Heart left ventricle (tissue), 13 donors: ENCODE data around the gene MAML3.

Experiments
- POLR2A ChIP-seq, 2 donors: fragments of 450-650 bp; IDR thresholded peaks; one replicate each; pipeline ENCODE4 v1.6.1; 2017; ENCODE audit warnings: antibody characterized with exemption in 2 of 2, mild to moderate bottlenecking in 2 of 2, moderate library complexity in 2 of 2
- TF ChIP-seq, protein P1 (sequence below), 12 donors: fragments of 200-600 bp; sonication (generic) in 4 of 12; IDR thresholded peaks; one replicate each; pipeline versions ENCODE4 v1.5.0 to v1.8.0; 2018 to 2022; ENCODE audit warnings: antibody characterized with exemption in 12 of 12, mild to moderate bottlenecking in 5 of 12
- donor health status: ischemic (EF 13 %, LVEDD 7.1; RV severe dilation, severe dysfunction).
- donor health status: DM: no; HTN: yes; CAD: no.
- donor health status: DM: no; HTN: no; CAD: no.
- donor health status: ischemic (EF 25% LVEDD 6.9; RV normal size, moderate dysfunction).
- donor health status: ischemic (EF 25% LVEDD 5.7; RV mildly dilated, moderate dysfunction).
- donor health status: ischemic (EF 35%, LVEDD 5.7; RV mildly dilated, moderate dysfunction).
- donor health status: nonischemic (EF 11% LVEDD 7.7; RV severe dilation, severe dysfunction).
- donor health status: DM: yes; HTN: yes; CAD: no.
- donor health status: PGD.
- donor health status: ischemic (EF 29% LVEDD 5.4; RV normal size, mild dysfunction).
- donor health status: nonischemic (EF 23%, LVEDD 6.1; RV moderate dilation, normal function).

DNA sequence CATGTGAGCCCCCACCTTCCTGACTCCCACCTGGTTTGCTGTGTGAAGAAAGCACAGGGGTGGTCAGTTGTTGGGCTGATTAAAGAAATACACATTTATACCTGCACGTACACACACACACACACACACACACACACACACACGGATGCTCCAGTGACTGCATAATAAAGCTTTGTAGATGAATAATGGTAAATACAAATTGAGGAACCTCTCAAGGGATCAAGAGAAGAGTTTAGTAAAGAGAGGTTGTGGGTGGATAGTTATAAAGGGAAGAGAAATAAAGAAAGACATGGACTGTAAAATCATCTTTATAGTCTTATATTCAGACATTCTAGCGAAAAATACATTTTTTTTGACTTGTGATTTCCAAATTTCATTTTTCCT lies 344.2 kb downstream of the MAML3 start:
- TF ChIP-seq, protein P1, sequence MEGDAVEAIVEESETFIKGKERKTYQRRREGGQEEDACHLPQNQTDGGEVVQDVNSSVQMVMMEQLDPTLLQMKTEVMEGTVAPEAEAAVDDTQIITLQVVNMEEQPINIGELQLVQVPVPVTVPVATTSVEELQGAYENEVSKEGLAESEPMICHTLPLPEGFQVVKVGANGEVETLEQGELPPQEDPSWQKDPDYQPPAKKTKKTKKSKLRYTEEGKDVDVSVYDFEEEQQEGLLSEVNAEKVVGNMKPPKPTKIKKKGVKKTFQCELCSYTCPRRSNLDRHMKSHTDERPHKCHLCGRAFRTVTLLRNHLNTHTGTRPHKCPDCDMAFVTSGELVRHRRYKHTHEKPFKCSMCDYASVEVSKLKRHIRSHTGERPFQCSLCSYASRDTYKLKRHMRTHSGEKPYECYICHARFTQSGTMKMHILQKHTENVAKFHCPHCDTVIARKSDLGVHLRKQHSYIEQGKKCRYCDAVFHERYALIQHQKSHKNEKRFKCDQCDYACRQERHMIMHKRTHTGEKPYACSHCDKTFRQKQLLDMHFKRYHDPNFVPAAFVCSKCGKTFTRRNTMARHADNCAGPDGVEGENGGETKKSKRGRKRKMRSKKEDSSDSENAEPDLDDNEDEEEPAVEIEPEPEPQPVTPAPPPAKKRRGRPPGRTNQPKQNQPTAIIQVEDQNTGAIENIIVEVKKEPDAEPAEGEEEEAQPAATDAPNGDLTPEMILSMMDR (IDR thresholded peaks at IDR 0.05), result no peak
- TF ChIP-seq POLR2A (IDR thresholded peaks at IDR 0.05), result no peak
